HL-60/S4 treated with phorbol 12-myristate 13-acetate at 8.2 ng/mL for 4 days and 3 days (cell line): ENCODE measurements around the gene C11orf98.
"Not testable (repeated sequence)": the region's sequence is repeated elsewhere in the genome, so short reads cannot be mapped to it uniquely, and the experiment has no call there.

ENCODE experiments used
- in situ Hi-C: fragments of 300-500 bp; cut with MboI; formaldehyde crosslinking; loops from 2 replicates; pipeline ENCODE4 v1.15.0; 2022; ENCODE audit warnings: low sequenced_read_pairs

The C11orf98 gene

GRCh38 chr11:62687508-62688396 is 22.7 kb upstream of the C11orf98 start:
- in situ Hi-C loops: no loop called here

DNA sequence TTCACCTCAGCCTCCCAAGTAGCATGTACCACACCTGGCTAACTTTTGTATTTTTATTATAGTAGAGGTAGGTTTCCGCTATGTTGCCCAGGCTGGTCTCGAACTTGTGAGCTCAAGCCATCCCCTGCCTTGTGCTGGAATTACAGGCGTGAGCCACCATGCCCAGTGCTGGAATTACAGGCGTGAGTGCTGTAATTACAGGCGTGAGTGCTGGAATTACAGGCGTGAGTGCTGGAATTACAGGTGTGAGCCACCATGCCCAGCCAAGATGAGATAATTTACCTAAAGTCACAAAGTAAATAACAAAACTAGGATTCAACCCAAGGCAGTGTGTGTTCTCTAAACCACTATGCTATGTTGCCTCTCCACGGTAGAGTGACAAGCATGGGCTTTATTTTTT is 17.5 kb upstream of the C11orf98 start:
- in situ Hi-C loops: no loop called here

DNA sequence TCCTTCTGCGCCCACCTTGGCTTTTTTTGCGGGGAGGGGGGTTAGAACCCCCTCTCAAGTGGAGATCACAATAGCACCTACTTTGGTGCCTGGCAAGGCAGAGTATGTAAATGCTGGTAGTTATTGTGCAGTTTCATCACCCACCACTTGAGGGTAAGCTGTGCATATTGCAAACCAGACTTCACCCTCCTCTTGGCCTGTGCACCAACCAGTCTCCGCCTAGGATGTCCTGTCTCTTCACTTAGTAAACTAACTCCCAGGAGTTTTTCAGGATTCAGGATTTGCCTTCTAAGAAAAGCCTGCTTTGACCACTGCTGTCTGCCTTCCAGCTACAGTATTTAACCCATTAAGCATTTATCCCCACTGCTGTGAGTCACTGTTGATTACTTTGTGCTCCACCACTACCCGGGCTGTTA is 15.8 kb upstream of the C11orf98 start:
- in situ Hi-C loops: no loop called here

- in situ Hi-C loops: no loop called here
Measured at GRCh38 chr11:62678770-62679696, 14.0 kb upstream of the C11orf98 start, which contains the start of gene UBXN1. UBXN1 (minus strand) TSS chr11:62679073; CDS start chr11:62678923, 150 bp downstream.

- in situ Hi-C loops: no loop called here
Measured at GRCh38 chr11:62678433-62678769, 13.4 kb upstream of the C11orf98 start.

DNA sequence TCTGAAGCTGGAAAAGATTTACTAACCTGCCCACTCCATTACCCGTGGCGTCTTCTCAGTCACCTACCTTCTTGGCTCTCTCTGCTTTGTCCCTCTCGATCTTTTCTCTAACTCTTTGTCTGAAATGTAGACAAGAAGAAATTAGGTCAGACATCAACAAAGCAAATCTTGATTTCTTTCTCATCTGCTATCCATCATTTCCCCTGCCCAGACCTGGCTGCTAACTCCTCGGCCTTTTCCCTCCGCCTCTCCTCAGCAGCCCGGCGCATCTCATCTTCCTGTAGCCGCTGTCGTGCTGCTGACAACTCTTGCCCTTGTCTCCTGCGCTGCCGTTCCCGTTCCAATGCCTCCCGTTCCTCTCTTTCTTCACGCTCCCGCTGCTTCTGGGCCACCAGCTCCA is 12.7 kb upstream of the C11orf98 start:
- in situ Hi-C loops: no loop called here

DNA sequence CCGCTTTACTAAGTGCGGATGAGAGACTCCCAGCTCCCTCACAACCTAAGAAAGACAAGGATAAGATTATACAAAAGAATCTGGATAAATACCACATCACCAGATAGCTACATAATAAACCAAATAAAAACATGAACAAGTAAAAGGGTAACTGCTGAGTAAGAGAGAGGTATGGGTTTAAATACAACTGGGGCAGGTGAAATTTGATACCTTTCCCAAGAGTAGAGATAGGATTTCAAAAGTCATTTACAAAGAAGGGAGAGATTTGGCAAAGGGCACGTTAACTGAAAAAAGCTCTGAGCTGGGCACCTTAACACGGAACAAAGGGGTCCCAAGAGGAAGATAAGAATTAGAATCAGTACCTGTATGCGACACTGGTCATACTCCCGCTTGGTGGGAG is 12.1 kb upstream of the C11orf98 start:
- in situ Hi-C loops: no loop called here

DNA sequence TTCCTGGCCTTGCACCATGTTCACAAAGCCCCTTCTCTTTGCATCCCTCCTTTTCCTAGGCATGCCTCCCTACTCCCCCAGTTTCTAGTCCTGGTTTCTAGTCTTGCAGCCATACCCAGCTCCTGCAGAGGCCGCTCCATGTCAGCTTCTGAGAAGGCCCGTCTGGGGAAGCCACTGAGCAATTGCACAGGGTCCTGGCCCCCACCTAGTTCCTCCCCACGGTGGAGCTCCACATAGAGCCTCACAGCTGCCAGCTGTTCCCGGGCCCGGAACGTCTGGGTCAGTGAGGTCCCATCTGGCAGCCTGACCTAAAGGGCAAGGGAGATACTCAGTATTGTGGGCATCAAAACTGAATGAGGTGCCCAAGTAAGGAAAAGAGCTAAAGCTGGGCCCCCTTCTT is 11.7 kb upstream of the C11orf98 start:
- in situ Hi-C loops: no loop called here

DNA sequence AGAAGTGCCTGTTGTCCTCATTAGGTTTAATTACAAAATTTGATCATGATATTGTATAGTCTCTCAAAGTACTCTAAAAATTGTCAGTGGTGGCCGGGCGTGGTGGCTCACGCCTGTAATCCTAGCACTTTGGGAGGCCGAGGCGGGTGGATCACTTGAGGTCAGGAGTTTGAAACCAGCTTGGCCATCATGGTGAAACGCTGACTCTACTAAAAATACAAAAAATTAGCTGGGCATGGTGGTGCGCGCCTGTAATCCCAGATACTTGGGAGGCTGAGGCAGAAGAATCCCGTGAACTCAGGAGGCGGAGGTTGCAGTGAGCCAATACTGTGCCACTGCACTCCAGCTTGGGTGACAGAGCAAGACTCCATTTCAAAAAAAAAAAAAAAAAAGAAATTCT is 10.4 kb upstream of the C11orf98 start:
- in situ Hi-C loops: not testable (repeated sequence)

DNA sequence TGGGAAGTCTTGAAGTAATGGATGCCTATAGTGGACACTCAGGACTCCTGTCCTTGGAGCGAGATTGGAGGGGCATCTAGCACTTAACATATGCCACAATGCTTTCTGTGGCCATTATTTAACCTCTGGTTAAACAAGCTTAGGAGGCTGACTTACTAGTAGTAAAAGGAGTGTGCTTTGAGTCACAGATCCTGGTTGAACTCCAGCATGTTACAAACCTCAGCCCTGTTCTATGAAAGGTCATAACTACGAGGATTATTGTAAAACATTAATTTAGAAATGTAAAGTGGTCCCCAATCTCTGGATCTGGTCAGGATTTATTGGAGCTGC is 8.2 kb upstream of the C11orf98 start:
- in situ Hi-C loops: no loop called here

- in situ Hi-C loops: no loop called here
Measured at GRCh38 chr11:62671608-62672389, 6.8 kb upstream of the C11orf98 start, which contains the start of the genes LBHD1 and UQCC3. LBHD1 (minus strand) TSS chr11:62672267; CDS start chr11:62670031, 2,236 bp downstream. UQCC3 (plus strand) TSS chr11:62671673; CDS start chr11:62671746, 73 bp downstream.

DNA sequence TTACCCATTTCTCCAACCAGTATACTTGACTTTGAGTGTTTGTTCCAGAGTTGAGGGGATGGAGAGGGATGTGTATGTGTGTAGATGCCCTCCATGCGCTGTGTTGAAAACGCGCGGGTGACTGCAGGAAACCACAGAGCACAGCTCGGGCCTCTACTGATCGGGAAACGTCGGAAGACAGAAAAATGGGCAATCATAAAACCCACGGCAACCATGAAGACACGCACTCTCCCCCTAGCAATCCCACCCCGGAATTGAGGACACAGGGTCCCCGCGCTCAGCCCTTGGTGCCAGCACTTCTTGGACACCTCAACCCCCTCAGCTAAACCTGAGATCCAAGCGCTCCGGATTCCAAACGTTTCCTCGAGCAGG is 6.2 kb upstream of the C11orf98 start:
- in situ Hi-C loops: no loop called here

DNA sequence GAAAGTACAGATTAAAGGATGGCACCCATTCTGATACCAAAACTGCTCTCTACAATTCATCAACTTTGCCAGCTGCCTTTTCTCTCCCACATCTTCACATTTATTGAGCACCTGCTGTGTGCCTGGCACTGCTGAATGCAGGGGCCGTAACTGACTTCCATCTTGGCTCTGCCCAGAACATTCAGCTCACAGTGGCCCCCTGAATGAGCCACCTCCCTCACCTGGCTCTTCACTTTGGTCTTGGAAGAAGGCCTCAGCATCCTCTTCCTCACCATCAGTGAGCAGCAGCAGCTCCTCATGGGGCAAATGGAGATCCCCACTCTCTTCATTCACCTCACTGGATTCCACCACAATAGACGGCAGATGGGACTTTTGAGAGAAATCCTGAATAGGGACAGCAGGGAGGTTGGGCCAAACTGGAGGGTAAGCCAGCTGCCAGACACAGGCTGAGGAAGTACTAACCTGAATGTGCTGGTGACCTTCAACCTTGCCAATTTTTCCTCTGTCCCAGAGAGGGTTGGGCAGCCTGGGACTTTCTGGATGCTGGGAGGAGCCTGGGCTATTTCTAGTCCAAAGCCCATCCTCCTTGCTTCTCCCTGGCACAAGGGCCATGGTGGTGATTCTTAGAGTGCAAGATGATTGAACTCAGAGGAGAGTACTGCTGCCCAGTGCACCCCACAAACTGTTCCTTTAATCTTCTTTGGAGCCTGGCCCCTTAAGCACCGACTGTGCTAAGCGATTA is 4.6 kb upstream of the C11orf98 start:
- in situ Hi-C loops: no loop called here

DNA sequence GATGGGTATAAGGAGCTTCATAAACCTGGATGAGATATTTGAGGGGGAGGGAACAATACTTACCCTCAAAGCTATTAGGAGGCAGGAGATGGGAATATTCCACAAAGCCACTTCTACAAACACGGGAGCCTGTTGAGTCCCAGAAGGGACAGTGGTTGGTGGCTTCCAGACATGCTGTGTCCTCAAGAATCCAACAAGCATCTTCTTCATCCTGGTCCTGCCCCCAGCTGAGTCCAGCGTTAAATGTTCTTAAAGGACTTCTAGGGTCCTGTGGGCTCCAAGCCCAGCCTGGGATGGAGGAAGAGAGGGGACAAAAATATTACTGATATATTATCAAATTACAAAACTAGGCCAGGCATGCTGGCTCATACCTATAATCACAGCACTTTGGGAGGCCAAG is 2.5 kb upstream of the C11orf98 start:
- in situ Hi-C loops: no loop called here

DNA sequence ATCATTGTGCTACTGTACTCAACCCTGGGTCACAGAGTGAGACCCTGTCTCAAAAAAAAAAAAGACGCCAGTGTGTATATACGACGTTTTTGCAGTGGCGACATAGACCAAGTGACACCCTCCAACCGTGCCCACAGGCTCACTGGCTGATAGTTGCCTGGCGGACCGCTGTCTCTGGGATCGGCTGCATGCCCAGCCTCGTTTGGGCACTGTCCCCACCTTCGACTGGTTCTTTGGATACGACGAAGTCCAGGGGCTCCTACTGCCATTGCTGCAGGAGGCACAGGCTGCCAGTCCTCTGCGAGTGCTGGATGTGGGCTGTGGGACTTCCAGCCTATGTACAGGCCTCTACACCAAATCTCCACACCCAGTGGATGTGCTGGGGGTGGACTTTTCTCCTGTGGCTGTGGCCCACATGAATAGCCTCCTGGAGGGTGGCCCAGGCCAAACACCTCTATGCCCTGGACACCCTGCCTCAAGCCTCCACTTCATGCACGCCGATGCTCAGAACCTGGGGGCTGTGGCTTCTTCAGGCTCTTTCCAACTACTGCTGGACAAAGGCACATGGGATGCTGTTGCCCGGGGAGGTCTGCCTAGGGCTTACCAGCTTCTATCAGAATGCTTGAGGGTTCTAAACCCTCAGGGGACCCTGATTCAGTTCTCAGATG is 1.4 kb upstream of the C11orf98 start:
- in situ Hi-C loops: no loop called here

- in situ Hi-C loops: no loop called here
Measured at GRCh38 chr11:62665599-62666258, 719 bp upstream of the C11orf98 start.

GRCh38 chr11:62664405-62665074 is 470 bp downstream of the C11orf98 start:
- in situ Hi-C loops: no loop called here

GRCh38 chr11:62656796-62657429 is 8.1 kb downstream of the C11orf98 start:
- in situ Hi-C loops: no loop called here
